ENCODE data around the gene STK39.
"Not testable (repeated sequence)": the region's sequence is repeated elsewhere in the genome, so short reads cannot be mapped to it uniquely, and the experiment has no call there.

STK39 gene

DNA sequence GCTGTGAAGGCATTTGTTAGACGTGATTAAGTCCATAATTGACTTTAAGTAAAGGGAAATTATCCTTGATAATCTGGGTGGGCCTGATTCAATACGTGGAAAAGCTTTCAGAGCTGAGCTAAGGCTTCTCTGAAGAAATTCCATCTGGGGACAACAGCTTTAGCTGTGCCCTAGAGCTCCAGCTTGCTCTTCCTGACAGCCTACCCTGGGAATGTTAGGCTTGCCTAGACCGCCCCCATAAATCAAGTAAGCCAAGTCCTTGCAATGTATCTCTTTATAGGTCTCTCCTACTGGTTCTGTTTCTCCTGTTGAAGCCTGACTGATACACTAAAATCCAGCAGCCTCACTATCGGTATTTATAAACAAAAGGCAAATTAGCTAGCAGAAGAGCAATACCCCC lies 160.0 kb downstream of the STK39 start:
- H3K4me3 ChIP-seq (replicated peaks in 1 of 2; ENCODE audit: low read depth in 2 of 2, low read length in 2 of 2), result no peak overlapping the region
- TF ChIP-seq, protein P1, sequence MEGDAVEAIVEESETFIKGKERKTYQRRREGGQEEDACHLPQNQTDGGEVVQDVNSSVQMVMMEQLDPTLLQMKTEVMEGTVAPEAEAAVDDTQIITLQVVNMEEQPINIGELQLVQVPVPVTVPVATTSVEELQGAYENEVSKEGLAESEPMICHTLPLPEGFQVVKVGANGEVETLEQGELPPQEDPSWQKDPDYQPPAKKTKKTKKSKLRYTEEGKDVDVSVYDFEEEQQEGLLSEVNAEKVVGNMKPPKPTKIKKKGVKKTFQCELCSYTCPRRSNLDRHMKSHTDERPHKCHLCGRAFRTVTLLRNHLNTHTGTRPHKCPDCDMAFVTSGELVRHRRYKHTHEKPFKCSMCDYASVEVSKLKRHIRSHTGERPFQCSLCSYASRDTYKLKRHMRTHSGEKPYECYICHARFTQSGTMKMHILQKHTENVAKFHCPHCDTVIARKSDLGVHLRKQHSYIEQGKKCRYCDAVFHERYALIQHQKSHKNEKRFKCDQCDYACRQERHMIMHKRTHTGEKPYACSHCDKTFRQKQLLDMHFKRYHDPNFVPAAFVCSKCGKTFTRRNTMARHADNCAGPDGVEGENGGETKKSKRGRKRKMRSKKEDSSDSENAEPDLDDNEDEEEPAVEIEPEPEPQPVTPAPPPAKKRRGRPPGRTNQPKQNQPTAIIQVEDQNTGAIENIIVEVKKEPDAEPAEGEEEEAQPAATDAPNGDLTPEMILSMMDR (IDR thresholded peaks at IDR 0.05; ENCODE audit: low read depth, low read length), result no peak

DNA sequence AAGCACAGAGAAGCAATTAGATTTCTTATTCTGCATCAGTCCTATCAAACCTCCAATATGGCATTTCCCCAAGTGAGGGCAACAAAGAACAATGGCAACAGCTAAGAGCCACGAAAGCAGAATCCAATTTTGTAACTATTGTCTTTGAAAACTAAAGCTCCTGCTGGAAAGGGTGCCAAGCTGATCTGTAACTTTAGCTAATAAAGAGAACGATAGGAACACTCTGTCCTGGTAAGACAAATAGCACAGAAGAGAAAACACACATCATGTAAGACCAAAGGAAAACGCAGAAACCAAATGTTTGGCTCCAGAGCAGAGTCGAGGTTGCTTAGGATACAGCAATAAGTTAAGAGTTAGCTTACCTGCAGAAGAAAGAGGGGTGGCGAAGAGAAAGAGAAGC lies 160.5 kb downstream of the STK39 start:
- TF ChIP-seq, protein P1 (IDR thresholded peaks at IDR 0.05; ENCODE audit: low read depth, low read length), result no peak
- no peak for DNase-seq (ENCODE audit: low read depth in 2 of 2)
- H3K4me3 ChIP-seq (replicated peaks in 1 of 2; ENCODE audit: low read depth in 2 of 2, low read length in 2 of 2), result no peak overlapping the region

More for the DNA sequence above, 160.0 kb downstream of the STK39 start:
- DNase-seq (ENCODE audit: low read depth in 2 of 2), result no peak

DNA sequence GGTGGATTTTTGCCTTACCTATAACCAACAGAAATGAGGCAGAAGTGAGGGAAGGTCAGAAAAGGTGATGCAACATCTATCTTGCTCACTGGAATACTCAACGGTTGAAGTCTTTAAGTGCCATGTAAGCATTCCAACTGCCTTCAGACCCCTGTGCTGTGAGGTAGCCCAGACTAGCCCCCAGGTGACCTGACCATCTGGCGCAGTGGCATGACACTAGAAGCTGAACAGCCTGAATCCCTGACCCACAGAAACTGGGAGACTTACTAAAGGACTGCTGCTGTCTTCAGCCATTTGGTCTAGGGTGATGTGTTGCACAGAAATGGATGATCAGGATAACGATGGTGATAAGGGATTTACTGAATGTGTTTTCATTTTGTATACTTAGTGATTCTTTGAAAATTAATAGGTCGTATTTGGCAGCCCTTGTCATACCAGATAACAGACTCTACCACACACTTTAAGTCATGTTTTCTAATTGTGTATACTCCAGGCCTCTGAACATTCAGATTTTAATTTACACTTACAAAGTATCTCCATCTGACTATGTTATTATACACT lies 161.5 kb downstream of the STK39 start:
- no peak for DNase-seq (ENCODE audit: low read depth in 2 of 2)
- H3K4me3 ChIP-seq (replicated peaks in 1 of 2; ENCODE audit: low read depth in 2 of 2, low read length in 2 of 2), result no peak overlapping the region
- TF ChIP-seq, protein P1 (IDR thresholded peaks at IDR 0.05; ENCODE audit: low read depth, low read length), result no peak

DNA sequence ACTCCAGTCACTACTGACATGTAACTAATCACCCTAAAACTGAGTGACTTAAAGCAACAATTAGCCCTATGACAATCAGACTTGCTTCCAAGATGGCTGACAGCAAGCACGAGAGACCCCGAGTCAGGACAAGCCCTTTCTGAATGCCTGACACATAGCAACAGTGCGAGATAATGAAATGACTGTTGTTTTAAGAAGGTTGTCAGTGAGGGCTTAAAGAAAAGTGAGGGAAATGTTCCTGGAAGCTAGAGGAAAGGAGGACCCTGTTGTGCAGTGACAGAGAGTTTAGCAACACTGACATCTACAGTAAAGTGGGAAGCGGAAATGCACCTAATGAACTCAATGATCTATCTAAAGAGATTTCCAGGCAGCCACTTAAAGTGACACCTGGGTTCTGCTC lies 163.1 kb downstream of the STK39 start:
- DNase-seq (ENCODE audit: low read depth in 2 of 2), result no peak
- H3K4me3 ChIP-seq (replicated peaks in 1 of 2; ENCODE audit: low read depth in 2 of 2, low read length in 2 of 2), result no peak overlapping the region
- TF ChIP-seq, protein P1 (IDR thresholded peaks at IDR 0.05; ENCODE audit: low read depth, low read length), result no peak

DNA sequence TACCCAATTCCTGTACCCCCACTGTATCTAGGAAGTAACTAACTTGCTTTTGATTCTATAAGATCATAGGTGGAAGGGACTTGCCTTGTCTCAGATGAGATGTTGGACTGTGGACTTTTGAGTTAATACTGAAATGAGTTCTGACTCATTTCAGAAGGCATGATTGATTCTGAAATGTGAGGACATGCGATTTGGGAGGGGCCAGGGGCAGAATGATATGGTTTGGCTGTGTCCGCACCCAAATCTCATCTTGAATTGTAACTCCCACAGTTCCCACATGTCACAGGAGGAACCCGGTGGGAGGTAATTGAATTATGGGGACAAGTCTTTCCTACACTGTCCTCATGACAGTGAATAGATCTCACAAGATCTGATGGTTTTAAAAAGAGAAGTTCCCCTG lies 165.9 kb downstream of the STK39 start:
- not testable (repeated sequence) for DNase-seq (ENCODE audit: low read depth in 2 of 2); H3K4me3 ChIP-seq (replicated peaks in 1 of 2; ENCODE audit: low read depth in 2 of 2, low read length in 2 of 2)

DNA sequence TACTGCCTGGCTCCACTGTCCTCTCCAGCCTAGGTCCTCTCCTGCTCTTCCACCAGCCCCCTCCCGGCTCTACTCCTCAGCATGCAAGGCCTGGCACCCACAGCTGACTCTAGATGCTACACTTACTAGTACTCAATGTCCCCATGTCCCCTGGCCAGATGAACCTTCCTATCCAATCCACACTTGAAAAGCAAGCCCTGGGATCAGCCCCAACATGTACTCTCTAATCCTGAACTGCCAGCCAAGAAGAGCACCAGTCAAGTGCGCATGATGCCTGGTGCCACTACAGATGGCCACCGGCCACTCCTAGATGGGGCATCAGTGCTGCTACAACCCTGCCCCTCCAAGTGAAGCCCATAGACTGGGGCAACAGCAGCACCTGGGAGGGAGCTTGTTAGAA lies 168.2 kb downstream of the STK39 start:
- TF ChIP-seq, protein P1 (IDR thresholded peaks at IDR 0.05; ENCODE audit: low read depth, low read length), result no peak
- DNase-seq (ENCODE audit: low read depth in 2 of 2), result no peak
- no peak overlapping the region for H3K4me3 ChIP-seq (replicated peaks in 1 of 2; ENCODE audit: low read depth in 2 of 2, low read length in 2 of 2)

DNA sequence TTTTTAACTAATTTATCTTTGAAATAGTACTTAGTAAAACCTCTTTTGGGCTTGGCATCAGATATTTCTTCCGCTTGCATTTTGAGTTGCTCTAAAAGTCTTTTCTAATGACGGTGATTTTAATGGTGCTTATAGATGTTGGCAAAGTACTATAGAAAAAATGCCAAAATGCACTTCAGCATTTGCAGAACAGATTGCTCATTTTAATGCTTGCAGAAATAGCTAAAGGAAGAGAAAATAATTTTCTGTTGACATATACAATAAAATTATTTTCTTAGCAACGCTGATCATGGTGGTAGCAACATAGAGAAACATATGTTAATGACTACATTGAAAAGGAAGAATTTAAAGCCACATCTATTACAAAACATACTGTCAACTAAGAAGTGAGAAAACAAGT lies 170.7 kb downstream of the STK39 start:
- DNase-seq (ENCODE audit: low read depth in 2 of 2), result no peak
- H3K4me3 ChIP-seq (replicated peaks in 1 of 2; ENCODE audit: low read depth in 2 of 2, low read length in 2 of 2), result no peak overlapping the region
- TF ChIP-seq, protein P1 (IDR thresholded peaks at IDR 0.05; ENCODE audit: low read depth, low read length), result no peak
